ENCODE measurements around the gene TACC2.

DNA sequence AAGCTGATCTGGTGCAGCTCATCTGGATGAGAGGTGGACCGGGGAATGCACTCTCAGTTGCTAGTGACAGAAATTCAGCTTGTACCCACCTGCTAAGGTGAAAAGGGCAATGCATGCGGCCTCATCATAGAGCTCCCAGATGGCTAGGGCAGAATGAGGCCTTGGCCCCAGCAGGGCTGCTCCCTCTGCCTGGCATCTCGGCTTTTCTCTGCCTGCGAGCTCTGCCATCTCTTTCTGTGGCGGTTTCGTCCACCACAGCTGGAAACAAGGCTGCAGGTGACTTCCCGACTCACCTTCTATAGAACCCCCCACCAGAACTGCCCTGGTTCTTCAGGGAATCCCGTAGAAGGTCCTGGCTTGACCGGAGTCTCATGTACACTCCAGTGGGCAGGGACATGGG is 60.1 kb downstream of the TACC2 start:
- TF ChIP-seq, protein P1, sequence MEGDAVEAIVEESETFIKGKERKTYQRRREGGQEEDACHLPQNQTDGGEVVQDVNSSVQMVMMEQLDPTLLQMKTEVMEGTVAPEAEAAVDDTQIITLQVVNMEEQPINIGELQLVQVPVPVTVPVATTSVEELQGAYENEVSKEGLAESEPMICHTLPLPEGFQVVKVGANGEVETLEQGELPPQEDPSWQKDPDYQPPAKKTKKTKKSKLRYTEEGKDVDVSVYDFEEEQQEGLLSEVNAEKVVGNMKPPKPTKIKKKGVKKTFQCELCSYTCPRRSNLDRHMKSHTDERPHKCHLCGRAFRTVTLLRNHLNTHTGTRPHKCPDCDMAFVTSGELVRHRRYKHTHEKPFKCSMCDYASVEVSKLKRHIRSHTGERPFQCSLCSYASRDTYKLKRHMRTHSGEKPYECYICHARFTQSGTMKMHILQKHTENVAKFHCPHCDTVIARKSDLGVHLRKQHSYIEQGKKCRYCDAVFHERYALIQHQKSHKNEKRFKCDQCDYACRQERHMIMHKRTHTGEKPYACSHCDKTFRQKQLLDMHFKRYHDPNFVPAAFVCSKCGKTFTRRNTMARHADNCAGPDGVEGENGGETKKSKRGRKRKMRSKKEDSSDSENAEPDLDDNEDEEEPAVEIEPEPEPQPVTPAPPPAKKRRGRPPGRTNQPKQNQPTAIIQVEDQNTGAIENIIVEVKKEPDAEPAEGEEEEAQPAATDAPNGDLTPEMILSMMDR (conservative IDR thresholded peaks at IDR 0.05; ENCODE audit: low read length), result no peak
- TF ChIP-seq EZH2phosphoT487 (IDR thresholded peaks at IDR 0.05; ENCODE audit: borderline replicate concordance, low read depth, low read length), result no peak

All from OCI-LY7 (cell line).